GM20431 (cell line): ENCODE measurements around the gene FRMD1.

Source experiments
- in situ Hi-C: fragments of 300-500 bp; cut with MseI, MboI; formaldehyde crosslinking; loops from one replicate; pipeline ENCODE4 v1.15.0; 2020; ENCODE audit warnings: low sequenced_read_pairs; ENCODE audit not compliant: unreplicated experiment

Gene FRMD1

DNA sequence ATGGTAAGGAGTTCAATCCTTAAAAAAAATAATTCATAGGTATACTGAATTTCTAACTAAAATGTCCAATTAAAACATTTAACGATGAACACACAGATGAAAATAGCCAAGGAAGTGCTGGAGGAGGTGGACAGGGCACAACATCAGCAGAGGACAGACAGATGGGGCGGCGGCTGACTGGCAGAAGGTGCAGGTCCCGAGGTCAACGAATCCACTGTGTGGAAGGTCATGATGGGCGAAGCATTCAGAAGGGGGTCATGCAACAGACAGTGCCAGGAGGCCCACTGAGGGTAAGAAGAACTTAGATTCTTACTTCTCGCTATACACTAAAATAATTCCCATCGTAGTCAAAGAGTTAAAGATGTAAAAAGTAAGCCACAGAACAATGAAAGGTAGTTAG, 34.2 kb upstream of the FRMD1 start:
- in situ Hi-C loops: no loop called here

GRCh38 chr6:168111911-168112310, 32.9 kb upstream of the FRMD1 start:
- in situ Hi-C loops: no loop called here

DNA sequence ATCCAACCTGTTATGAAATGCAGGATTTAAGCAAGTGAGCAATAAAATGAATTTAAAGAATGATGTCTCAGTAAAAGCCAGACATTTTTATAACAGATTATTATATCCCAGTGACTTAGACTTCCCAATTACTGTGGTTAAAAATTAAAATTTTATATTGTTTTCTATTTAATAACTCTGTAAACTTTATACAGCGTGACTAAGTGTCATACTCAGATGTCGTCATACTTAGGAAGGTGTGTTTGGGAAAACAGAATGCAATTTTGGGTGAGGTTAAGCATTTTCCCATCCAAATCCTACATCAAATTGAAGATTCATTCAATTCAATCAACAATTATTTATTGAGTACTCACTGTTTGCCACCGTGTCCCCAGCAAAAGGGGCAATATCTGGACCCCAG, 31.4 kb upstream of the FRMD1 start:
- in situ Hi-C loops: no loop called here

DNA sequence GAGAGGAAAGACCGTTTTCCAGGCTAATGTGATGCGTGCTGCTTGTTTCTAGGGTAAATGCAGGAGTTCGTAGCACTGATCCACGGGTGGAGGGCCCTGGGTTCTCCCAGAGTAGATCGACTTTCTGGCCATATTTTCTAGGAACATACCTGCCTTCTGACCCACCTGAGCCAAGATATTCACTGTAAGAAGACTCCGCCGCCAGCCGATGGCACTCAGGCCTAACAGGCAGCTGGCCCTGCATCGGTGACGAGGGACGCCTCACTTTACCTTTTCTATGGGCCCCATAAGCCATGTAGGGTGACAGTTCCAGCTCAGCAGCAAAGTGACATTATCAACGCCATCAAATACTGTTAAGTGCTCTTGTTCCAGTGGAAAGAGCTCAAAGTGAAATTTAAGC, 30.2 kb upstream of the FRMD1 start:
- in situ Hi-C loops: no loop called here

- in situ Hi-C loops: no loop called here
Measured at GRCh38 chr6:168107191-168107983, 28.4 kb upstream of the FRMD1 start.

DNA sequence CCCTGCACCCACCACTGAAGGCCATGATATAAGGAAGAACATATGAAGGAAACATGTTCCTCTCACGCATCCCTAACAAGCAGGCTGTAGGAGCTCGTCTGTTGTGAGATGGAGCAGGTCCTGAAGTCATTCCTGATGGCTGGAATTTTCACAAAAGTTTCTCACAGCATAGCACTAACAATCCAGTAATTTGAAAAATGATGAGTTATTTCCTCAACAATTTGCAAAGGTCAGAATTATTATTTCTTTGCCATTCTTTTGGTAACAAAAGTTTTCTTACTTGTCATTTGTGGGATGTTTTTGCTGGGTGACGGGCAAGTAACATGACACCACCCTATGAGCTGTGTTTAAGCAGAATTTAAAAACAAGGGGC, 27.6 kb upstream of the FRMD1 start:
- in situ Hi-C loops: no loop called here

- in situ Hi-C loops: no loop called here
Measured at GRCh38 chr6:168105813-168106632, 27.0 kb upstream of the FRMD1 start.

- in situ Hi-C loops: no loop called here
Measured at GRCh38 chr6:168104636-168105035, 25.6 kb upstream of the FRMD1 start.

DNA sequence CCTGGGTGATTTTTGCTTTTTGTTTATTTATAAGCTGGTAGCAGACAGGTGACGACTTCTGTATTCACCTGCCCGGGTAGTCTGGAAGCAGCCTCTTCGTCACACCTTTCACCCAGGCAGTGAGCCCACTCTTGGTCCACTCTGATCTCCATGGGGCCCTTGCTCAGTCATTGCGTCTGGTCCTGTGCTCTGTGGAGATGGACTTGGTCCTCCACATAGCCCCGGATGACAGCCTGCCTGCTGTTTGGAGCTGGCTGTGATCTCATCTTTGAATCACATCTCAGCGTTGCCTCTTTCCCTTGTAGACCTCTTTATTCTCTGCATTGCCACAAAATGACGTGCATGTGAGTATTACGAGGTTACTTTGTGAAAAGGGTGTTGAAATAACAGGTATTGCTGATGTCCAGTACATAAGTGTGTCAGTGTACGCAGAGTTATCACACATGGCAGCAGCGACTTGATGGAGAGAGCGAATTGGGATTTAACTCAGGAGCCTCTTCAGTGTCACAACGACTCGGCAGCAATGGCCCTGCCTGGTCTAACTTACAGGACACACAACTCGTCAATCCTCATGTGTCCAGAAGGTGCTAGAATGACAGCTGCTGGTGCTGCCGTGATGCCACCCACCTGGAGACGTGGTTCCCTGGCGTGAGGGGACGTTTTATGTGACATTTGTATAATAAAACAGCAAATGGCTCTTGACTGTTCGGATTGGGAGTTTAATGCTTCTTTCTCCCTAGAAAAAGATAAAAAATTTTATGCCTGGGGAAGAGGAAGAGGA, 24.2 kb upstream of the FRMD1 start:
- in situ Hi-C loops: no loop called here

- in situ Hi-C loops: no loop called here
Measured at GRCh38 chr6:168102315-168102985, 23.4 kb upstream of the FRMD1 start.

GRCh38 chr6:168101590-168102314, 22.7 kb upstream of the FRMD1 start:
- in situ Hi-C loops: no loop called here

GRCh38 chr6:168100803-168101589, 22.0 kb upstream of the FRMD1 start:
- in situ Hi-C loops: no loop called here

DNA sequence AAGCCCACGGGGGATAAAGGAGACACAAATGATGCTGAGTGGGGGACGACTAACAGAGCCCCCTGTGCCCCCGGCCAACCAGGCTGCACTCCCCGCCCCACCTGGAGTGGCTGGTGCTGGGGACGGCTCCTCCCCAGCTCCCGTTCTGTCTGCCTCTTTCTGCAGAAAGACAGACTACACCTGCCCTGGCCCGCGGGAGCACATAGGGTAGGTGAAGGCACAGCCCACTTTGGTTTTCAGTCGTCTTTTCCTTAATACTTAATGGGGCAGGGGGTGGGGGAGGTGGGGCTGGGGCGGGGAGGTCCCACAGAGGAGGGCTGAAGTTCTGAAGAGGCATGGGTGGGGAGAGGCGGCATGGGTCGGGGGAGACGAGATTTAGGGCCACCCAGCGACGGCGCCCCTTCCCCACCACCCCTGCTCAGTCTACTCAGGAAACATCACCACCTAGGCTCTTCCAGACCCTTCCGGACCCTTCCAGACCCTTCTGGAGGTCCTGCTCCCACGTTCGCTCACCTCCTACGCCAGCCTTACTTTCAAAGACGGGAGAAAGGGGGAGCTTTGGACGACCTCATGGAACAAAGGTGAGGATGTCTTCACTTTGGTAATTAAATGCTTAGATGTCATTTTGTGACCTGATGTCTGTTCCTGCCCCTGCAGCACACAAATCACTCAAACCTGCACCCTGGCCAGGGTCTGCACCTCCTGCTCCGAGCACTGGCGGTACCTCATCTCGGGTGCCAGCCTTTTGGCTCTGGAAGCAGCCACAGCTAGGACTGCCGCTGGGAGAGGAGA, 21.2 kb upstream of the FRMD1 start:
- in situ Hi-C loops: no loop called here

GRCh38 chr6:168099201-168100010, 20.4 kb upstream of the FRMD1 start:
- in situ Hi-C loops: no loop called here

GRCh38 chr6:168098431-168098861, 19.4 kb upstream of the FRMD1 start:
- in situ Hi-C loops: no loop called here

GRCh38 chr6:168097621-168098430, 18.8 kb upstream of the FRMD1 start:
- in situ Hi-C loops: no loop called here
